ENCODE data around the gene CTCF. TPM values are rescaled to one million over a fixed set of nuclear protein-coding genes. Genes with fewer than 3 reads are reported as not detected.

CTCF gene
- total and polyA plus RNA-seq, 7 experiments from 2014 or later: 49.8 to 78.6 (median 59.8) TPM

- ChIA-PET CTCF (interaction anchor here (0.7 to 1.0 kb wide), 2 partner anchors 11 to 56 kb away, joined by 3 read pairs; no protein-coding TSS in a partner anchor), POLR2A (no interaction called here)
- Histone ChIP-seq H3K4me1 (ENCODE audit: control insufficient read depth in 2 of 2, insufficient read depth in 2 of 2, low read length in 2 of 2) (peaks cover 0 to 7% of the 10 kb centered on the region in 2 donors), H3K4me3 (ENCODE audit: low read length) (no peak overlapping the region), H3K27me3 (ENCODE audit: control insufficient read depth in 2 of 2, insufficient read depth in 2 of 2, low read length in 2 of 2) (no peaks in the 10 kb centered on the region), H3K36me3 (ENCODE audit: control insufficient read depth in 2 of 3, insufficient read depth in 3 of 3, low read length in 3 of 3) (peaks cover 0 to 23% (median 0%) of the 10 kb centered on the region in 3 experiments), H3K9me3 (ENCODE audit: control insufficient read depth in 2 of 3, low read length in 3 of 3) (no peaks in the 10 kb centered on the region), H3K27ac (ENCODE audit: low read depth, low read length) (peak overlapping the region; percentile 45)
- Mint-ChIP-seq H3K36me3 (peaks cover 0 to 13% (median 2%) of the 10 kb centered on the region in 5 donors), H3K27me3 (no peaks in the 10 kb centered on the region), H3K4me3 (peak overlapping the region in 3 of 10 donors; percentile 9 to 42 (median 32)), H3K27ac (peak overlapping the region in 8 of 9 donors; percentile 14 to 85 (median 74)), H3K4me1 (peaks cover 0 to 18% (median 11%) of the 10 kb centered on the region in 7 donors), H3K9me3 (no peaks in the 10 kb centered on the region)
- ATAC-seq: no peak
- no peak for DNase-seq
- intact Hi-C loops (cut with micrococcal nuclease): no loop called here
These were observed 123.2 kb downstream of the CTCF start for GRCh38 chr16:67685388-67686112.

Other genes with a start within 250 kb of the CTCF start
- under 1 TPM in 2 of 5 experiments, not detected in 3; 0.05 to 0.39 TPM for gene KCTD19, start 235.8 kb upstream of the CTCF start, total RNA-seq
- gene KCTD19, start 235.8 kb upstream of the CTCF start, polyA plus RNA-seq: not detected
- under 1 TPM in 2 of 5 experiments, not detected in 3; 0.50 to 0.56 TPM for gene LRRC36, start 235.7 kb upstream of the CTCF start, total RNA-seq
- gene LRRC36, start 235.7 kb upstream of the CTCF start, polyA plus RNA-seq: not detected
- 10 to 100 TPM in 1 of 5 experiments, under 1 TPM in 1, not detected in 3; 0.37 to 18.7 TPM for gene TPPP3, start 169.0 kb upstream of the CTCF start, total RNA-seq
- gene TPPP3, start 169.0 kb upstream of the CTCF start, polyA plus RNA-seq: under 1 TPM in 1 of 2 donors, not detected in 1; 0.19 TPM
- 1 to 10 TPM in 1 of 5 experiments, under 1 TPM in 2, not detected in 2; 0.34 to 3.6 (median 0.48) TPM for gene ZDHHC1, start 146.0 kb upstream of the CTCF start, total RNA-seq
- not detected for gene ZDHHC1, start 146.0 kb upstream of the CTCF start, polyA plus RNA-seq
- gene HSD11B2, start 131.4 kb upstream of the CTCF start, total RNA-seq: under 1 TPM in 1 of 5 experiments, not detected in 4; 0.17 TPM
- gene HSD11B2, start 131.4 kb upstream of the CTCF start, polyA plus RNA-seq: not detected
- 100 to 1,000 TPM in 1 of 5 experiments, 10 to 100 TPM in 4; 35.8 to 104 (median 54.7) TPM for gene ATP6V0D1, start 81.4 kb upstream of the CTCF start, total RNA-seq
- gene ATP6V0D1, start 81.4 kb upstream of the CTCF start, polyA plus RNA-seq: 100 to 1,000 TPM in 1 of 2 donors, 10 to 100 TPM in 1; 61.5 to 102 TPM
- not detected for gene AGRP, start 79.0 kb upstream of the CTCF start, total RNA-seq
- not detected for gene AGRP, start 79.0 kb upstream of the CTCF start, polyA plus RNA-seq
- 100 to 1,000 TPM in 1 of 5 experiments, 10 to 100 TPM in 4; 39.7 to 103 (median 48.9) TPM for gene RIPOR1, start 33.7 kb upstream of the CTCF start, total RNA-seq
- 1 to 10 TPM; 2.5 to 5.0 TPM for gene RIPOR1, start 33.7 kb upstream of the CTCF start, polyA plus RNA-seq
- gene CARMIL2, start 82.6 kb downstream of the CTCF start, total RNA-seq: 100 to 1,000 TPM; 140 to 245 (median 215) TPM
- gene CARMIL2, start 82.6 kb downstream of the CTCF start, polyA plus RNA-seq: 10 to 100 TPM; 12.7 to 28.7 TPM
- gene ACD, start 97.7 kb downstream of the CTCF start, total RNA-seq: 10 to 100 TPM; 29.3 to 44.1 (median 34.4) TPM
- gene ACD, start 97.7 kb downstream of the CTCF start, polyA plus RNA-seq: 10 to 100 TPM; 25.4 to 33.2 TPM
- gene PARD6A, start 98.4 kb downstream of the CTCF start, total RNA-seq: 10 to 100 TPM in 1 of 5 experiments, 1 to 10 TPM in 4; 4.5 to 11.2 (median 4.7) TPM
- 10 to 100 TPM in 1 of 2 donors, 1 to 10 TPM in 1; 9.3 to 15.1 TPM for gene PARD6A, start 98.4 kb downstream of the CTCF start, polyA plus RNA-seq
- gene ENKD1, start 104.2 kb downstream of the CTCF start, total RNA-seq: 1 to 10 TPM; 4.9 to 8.3 (median 7.8) TPM
- gene ENKD1, start 104.2 kb downstream of the CTCF start, polyA plus RNA-seq: 1 to 10 TPM; 1.1 to 2.5 TPM
- 1 to 10 TPM; 4.3 to 6.4 (median 4.7) TPM for gene C16orf86, start 104.3 kb downstream of the CTCF start, total RNA-seq
- gene C16orf86, start 104.3 kb downstream of the CTCF start, polyA plus RNA-seq: 1 to 10 TPM; 3.5 to 5.7 TPM
- gene GFOD2, start 156.8 kb downstream of the CTCF start, total RNA-seq: 10 to 100 TPM in 3 of 5 experiments, 1 to 10 TPM in 2; 6.3 to 13.4 (median 11.4) TPM
- 10 to 100 TPM in 1 of 2 donors, 1 to 10 TPM in 1; 4.6 to 14.6 TPM for gene GFOD2, start 156.8 kb downstream of the CTCF start, polyA plus RNA-seq
- gene RANBP10, start 244.0 kb downstream of the CTCF start, total RNA-seq: 10 to 100 TPM; 22.3 to 26.6 (median 24.7) TPM
- gene RANBP10, start 244.0 kb downstream of the CTCF start, polyA plus RNA-seq: 10 to 100 TPM in 1 of 2 donors, 1 to 10 TPM in 1; 9.3 to 13.5 TPM
- 1 to 10 TPM in 1 of 5 experiments, under 1 TPM in 4; 0.24 to 1.1 (median 0.54) TPM for gene TSNAXIP1, start 244.4 kb downstream of the CTCF start, total RNA-seq
- not detected for gene TSNAXIP1, start 244.4 kb downstream of the CTCF start, polyA plus RNA-seq

Measured in naive thymus-derived CD4-positive, alpha-beta T cell (primary cell).